Camera-type eye (tissue), 1 donor: ENCODE results near the gene LHX8. TPM values are rescaled to one million over a fixed set of nuclear protein-coding genes. Genes with fewer than 3 reads are reported as not detected.

Experiments
- total RNA-seq: library from RNA; depleted of rRNA; stranded (reverse); fragments of >200 nt; gene quantifications from one replicate; pipeline ENCODE4 v1.2.3, GENCODE V29; 2014

Gene LHX8
- not detected for total RNA-seq

GRCh38 chr1:75133750-75134646, at the start of gene LHX8:
Gene LHX8 (plus strand): TSS chr1:75134388. CDS start chr1:75136615, 2,227 bp downstream.

